ENCODE results near the gene EPDR1. TPM values are rescaled to one million over a fixed set of nuclear protein-coding genes. Genes with fewer than 3 reads are reported as not detected.
A peak's percentile ranks its signal among the peaks of the same experiment; 100 is the strongest.

The EPDR1 gene
- 5.3 and 6.1 TPM in 2 replicates for total RNA-seq (2021)
- long read RNA-seq, transcript EPDR1-201 (3 exons, 2,599 nt), result major isoform, 10 of 12 reads
- long read RNA-seq, partial matches to known transcripts, result 0 of 12 reads
- long read RNA-seq, other reads (novel, unspliced or antisense), result 1 of 12 reads

GRCh38 chr7:37920305-37920848 lies at the start of gene EPDR1:
EPDR1 (plus strand) TSS chr7:37920640; CDS start chr7:37920940, 300 bp downstream.
- H3T11ph ChIP-seq (ENCODE audit: low read length), result no peak within 1 kb of the TSS
- peaks cover 20% of the 10 kb centered on the region for H3K23me2 ChIP-seq (ENCODE audit: insufficient read length, low read depth, low read length, poor library complexity, severe bottlenecking)
- no peak within 1 kb of the TSS for H3K23ac ChIP-seq (ENCODE audit: insufficient read length, low read depth, low read length)
- H3K27ac Mint-ChIP-seq, result no peak within 1 kb of the TSS
- TF ChIP-seq CTCF (conservative IDR thresholded peaks at IDR 0.05), result peak; percentile 43; the same call in 1 of the 3 replicates
- H3K4me1 ChIP-seq (ENCODE audit: insufficient read depth, low read length), result no peaks in the 10 kb centered on the region
- no CpG with 5 or more reads among the region's 22 CpGs for WGBS (ENCODE audit: extremely low coverage, insufficient read length, low lambda C conversion rate)
- peak within 1 kb of the TSS; percentile 87 for H3K4me2 ChIP-seq (ENCODE audit: insufficient read depth, insufficient read length, low read length)
- no peak within 1 kb of the TSS for H3K4ac ChIP-seq (ENCODE audit: low read depth, low read length)
- H2BK20ac ChIP-seq (ENCODE audit: low read depth, low read length, poor library complexity, severe bottlenecking), result no peak within 1 kb of the TSS
- H3K79me1 ChIP-seq (ENCODE audit: insufficient read depth, low read depth, low read length, poor library complexity, severe bottlenecking), result no peaks in the 10 kb centered on the region
- H3K79me2 ChIP-seq (ENCODE audit: insufficient read depth, low read length), result no peaks in the 10 kb centered on the region
- no peak within 1 kb of the TSS for H4K8ac ChIP-seq (replicated peaks; ENCODE audit: insufficient read length, low read depth, low read length)
- H3K36me3 Mint-ChIP-seq (ENCODE audit: insufficient read depth in 1 of 3, low read depth in 3 of 3), result peaks cover 0 to 2% (median 2%) of the 10 kb centered on the region in 3 experiments; a peak in 2 of 7 replicates
- no peak within 1 kb of the TSS for H2BK12ac ChIP-seq (ENCODE audit: insufficient read length, low read depth, low read length)
- H3K9ac ChIP-seq (ENCODE audit: extremely low read depth, insufficient read length, low read length), result peak within 1 kb of the TSS; percentile 55
- no peaks in the 10 kb centered on the region for H4K20me1 ChIP-seq (ENCODE audit: control insufficient read depth, insufficient read depth, insufficient read length)
- no peaks in the 10 kb centered on the region for H3K9me3 ChIP-seq (ENCODE audit: control insufficient read depth, low read depth, low read length)
- no peak within 1 kb of the TSS for H2AFZ ChIP-seq (ENCODE audit: low read length)
- peak within 1 kb of the TSS; percentile 59 for H3K14ac ChIP-seq (ENCODE audit: insufficient read depth, low read length)
- H3K4me1 Mint-ChIP-seq, result peaks cover 16 to 21% of the 10 kb centered on the region in 2 experiments
- H2BK5ac ChIP-seq (ENCODE audit: insufficient read length, low read length), result no peak within 1 kb of the TSS
- no peak within 1 kb of the TSS for H2AK5ac ChIP-seq (ENCODE audit: insufficient read length, low read length)
- DNase-seq, result peak; percentile 75
- H3K27me3 Mint-ChIP-seq (ENCODE audit: low read depth), result peaks cover 60% of the 10 kb centered on the region
- peaks cover 11% of the 10 kb centered on the region; the same call in 1 of the 2 replicates for H3K27me3 ChIP-seq (ENCODE audit: insufficient read depth, low read length)
- no peak within 1 kb of the TSS for H2BK15ac ChIP-seq (ENCODE audit: low read depth, low read length)
- H3K4me3 Mint-ChIP-seq, result peak within 1 kb of the TSS; percentile 81 to 86
- H2BK120ac ChIP-seq (ENCODE audit: low read depth, low read length, poor library complexity, severe bottlenecking), result no peak within 1 kb of the TSS
- H4K5ac ChIP-seq (ENCODE audit: insufficient read length, low read depth, low read length), result no peak within 1 kb of the TSS
- no peak within 1 kb of the TSS for H3K27ac ChIP-seq (ENCODE audit: insufficient read length, low read depth, low read length)
- H3K56ac ChIP-seq (ENCODE audit: insufficient read length, low read depth, low read length), result no peak within 1 kb of the TSS
- H3K18ac ChIP-seq (ENCODE audit: insufficient read length, low read depth, low read length), result peak within 1 kb of the TSS; percentile 77
- 0 out of 5 replicates have a peak, but pooled peaks cover 0 to 3% of the 10 kb centered on the region in 2 experiments for H3K9me3 Mint-ChIP-seq
- H4K91ac ChIP-seq (ENCODE audit: insufficient read length, low read depth, low read length), result no peak within 1 kb of the TSS

Measured in H9 (cell line).